ENCODE data around the gene PHF19.

The PHF19 gene

GRCh38 chr9:120846251-120846889 is 30.6 kb downstream of the PHF19 start:
- no peak for DNase-seq (ENCODE audit: low read depth)
- no peak overlapping the region for H3K4me3 ChIP-seq (ENCODE audit: low read depth, low read length)
- TF ChIP-seq CTCF (IDR thresholded peaks at IDR 0.05; ENCODE audit: insufficient read depth, low read depth, low read length, missing control alignments): no peak

GRCh38 chr9:120845255-120845654 is 31.7 kb downstream of the PHF19 start:
- H3K4me3 ChIP-seq (ENCODE audit: low read depth, low read length): no peak overlapping the region
- no peak for TF ChIP-seq CTCF (IDR thresholded peaks at IDR 0.05; ENCODE audit: insufficient read depth, low read depth, low read length, missing control alignments)
- DNase-seq (ENCODE audit: low read depth): no peak

DNA sequence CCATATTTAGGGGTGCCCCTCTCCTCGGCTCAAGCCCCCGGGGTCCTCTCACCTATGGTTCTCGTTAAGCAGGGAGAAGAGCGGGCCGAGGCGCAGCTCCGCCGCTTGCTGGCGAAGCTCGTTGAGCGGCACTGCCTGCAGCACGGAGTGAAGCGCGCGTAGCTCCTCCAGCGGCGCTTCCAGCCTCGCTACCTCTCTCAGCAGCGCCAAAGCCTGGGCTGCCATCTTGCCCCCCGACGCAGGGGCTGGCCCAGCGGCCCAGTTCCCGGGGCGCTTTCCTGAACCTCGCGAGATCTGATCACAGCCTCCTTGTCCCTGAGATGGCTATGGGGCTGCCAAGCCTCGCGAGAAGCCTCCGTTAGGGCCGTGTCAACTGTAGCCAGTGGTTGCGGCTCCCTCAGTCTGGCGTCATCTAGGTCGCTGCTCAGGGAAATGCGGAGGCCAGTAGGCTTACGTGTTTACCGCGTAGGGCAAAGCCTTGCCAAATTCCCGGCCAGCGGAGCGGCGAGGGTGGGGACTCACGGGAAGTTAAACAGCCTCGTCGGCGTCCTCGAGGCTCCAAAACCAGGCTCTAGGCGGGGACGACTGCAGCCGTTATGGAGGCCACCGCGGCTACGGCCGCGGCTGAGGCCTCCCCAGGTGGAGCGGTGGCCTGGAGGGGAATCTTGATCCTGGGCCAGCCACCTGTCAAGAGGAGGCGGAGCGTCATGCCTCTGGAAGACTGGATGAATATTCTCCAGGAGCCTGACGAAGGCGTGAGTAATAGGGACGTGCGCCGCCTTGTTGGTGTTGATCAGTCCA is 34.1 kb downstream of the PHF19 start, which contains the start of gene PSMD5:
Gene PSMD5 (minus strand): TSS at position 238 of the 801 bp plus-strand sequence. CDS start 13 bp downstream, at position 225.
- no peak for TF ChIP-seq CTCF (IDR thresholded peaks at IDR 0.05; ENCODE audit: insufficient read depth, low read depth, low read length, missing control alignments)
- DNase-seq (ENCODE audit: low read depth): peak; percentile 97
- H3K4me3 ChIP-seq (ENCODE audit: low read depth, low read length): peak within 1 kb of the TSS; percentile 69

DNA sequence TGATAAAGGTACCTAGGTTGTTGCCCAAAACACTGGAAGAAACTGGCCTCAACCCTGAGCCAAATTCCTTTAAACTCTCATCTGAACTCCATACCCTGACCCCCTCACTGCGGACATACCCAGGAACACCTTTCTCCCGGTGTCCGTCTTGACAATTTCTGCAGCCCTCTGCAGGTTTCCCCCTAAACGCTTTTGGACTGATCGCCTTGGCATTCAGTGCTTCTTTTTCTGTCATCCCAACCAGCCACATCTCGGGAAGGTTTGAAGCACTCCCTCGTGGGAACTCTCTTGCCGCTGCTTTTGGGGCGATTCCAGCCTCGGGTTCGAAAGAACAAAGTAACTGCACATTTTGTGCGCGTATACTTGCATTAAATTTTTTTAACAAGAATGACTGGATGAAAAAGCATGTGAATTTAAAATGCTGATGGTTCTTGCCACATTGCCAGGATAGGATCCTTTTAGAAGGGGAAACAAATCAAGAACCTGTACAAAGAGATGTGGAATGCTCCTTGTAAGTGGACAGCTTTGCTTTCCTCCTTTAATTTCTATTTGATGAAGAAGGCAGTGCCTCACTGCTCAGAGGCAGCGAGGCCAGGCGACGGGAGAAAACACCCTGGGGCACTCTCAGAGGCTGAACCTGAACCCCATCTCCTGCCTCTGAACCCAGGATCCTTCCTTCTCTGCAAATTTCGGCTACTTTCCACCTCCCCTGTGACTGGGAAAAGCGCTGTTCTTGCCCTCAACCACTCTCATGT is 34.9 kb downstream of the PHF19 start:
- no peak for DNase-seq (ENCODE audit: low read depth)

GRCh38 chr9:120839146-120839545 is 37.8 kb downstream of the PHF19 start:
- TF ChIP-seq CTCF (IDR thresholded peaks at IDR 0.05; ENCODE audit: insufficient read depth, low read depth, low read length, missing control alignments): no peak
- DNase-seq (ENCODE audit: low read depth): no peak
- no peak overlapping the region for H3K4me3 ChIP-seq (ENCODE audit: low read depth, low read length)

More for the DNA sequence above, 34.9 kb downstream of the PHF19 start:
- H3K4me3 ChIP-seq (ENCODE audit: low read depth, low read length): peak overlapping the region; percentile 69
- TF ChIP-seq CTCF (IDR thresholded peaks at IDR 0.05; ENCODE audit: insufficient read depth, low read depth, low read length, missing control alignments): no peak

- DNase-seq (ENCODE audit: low read depth): no peak
- H3K4me3 ChIP-seq (ENCODE audit: low read depth, low read length): no peak overlapping the region
- TF ChIP-seq CTCF (IDR thresholded peaks at IDR 0.05; ENCODE audit: insufficient read depth, low read depth, low read length, missing control alignments): no peak
Observed at GRCh38 chr9:120837921-120838320, 39.1 kb downstream of the PHF19 start.
